ENCODE data around the gene PHLDB1.
A peak's percentile ranks its signal among the peaks of the same experiment; 100 is the strongest.
"Not testable (repeated sequence)": the region's sequence is repeated elsewhere in the genome, so short reads cannot be mapped to it uniquely, and the experiment has no call there.

Gene PHLDB1

GRCh38 chr11:118606157-118606843 is 1.1 kb upstream of the PHLDB1 start:
- DNase-seq (ENCODE audit: low read depth) = no peak

GRCh38 chr11:118606844-118607228 is 579 bp upstream of the PHLDB1 start:
- DNase-seq (ENCODE audit: low read depth) = no peak

- DNase-seq (ENCODE audit: low read depth) = peak; percentile 78
Measured at GRCh38 chr11:118608360-118609227, 1.2 kb downstream of the PHLDB1 start.

GRCh38 chr11:118609380-118610224 is 2.2 kb downstream of the PHLDB1 start:
- DNase-seq (ENCODE audit: low read depth) = no peak

GRCh38 chr11:118610225-118610772 is 2.9 kb downstream of the PHLDB1 start:
- no peak for DNase-seq (ENCODE audit: low read depth)

GRCh38 chr11:118610773-118611432 is 3.5 kb downstream of the PHLDB1 start:
- peak; percentile 76 for DNase-seq (ENCODE audit: low read depth)

GRCh38 chr11:118611433-118611795 is 4.0 kb downstream of the PHLDB1 start:
- not testable (repeated sequence) for DNase-seq (ENCODE audit: low read depth)

- no peak for DNase-seq (ENCODE audit: low read depth)
Measured at GRCh38 chr11:118612378-118612777, 5.0 kb downstream of the PHLDB1 start.

GRCh38 chr11:118614511-118614910 is 7.1 kb downstream of the PHLDB1 start:
- no peak for DNase-seq (ENCODE audit: low read depth)

GRCh38 chr11:118615282-118615975 is 8.0 kb downstream of the PHLDB1 start:
- DNase-seq (ENCODE audit: low read depth) = no peak

- no peak for DNase-seq (ENCODE audit: low read depth)
Measured at GRCh38 chr11:118615976-118616371, 8.6 kb downstream of the PHLDB1 start.

GRCh38 chr11:118618115-118618990 is 10.9 kb downstream of the PHLDB1 start:
- no peak for DNase-seq (ENCODE audit: low read depth)

GRCh38 chr11:118618991-118619375 is 11.6 kb downstream of the PHLDB1 start:
- no peak for DNase-seq (ENCODE audit: low read depth)

- DNase-seq (ENCODE audit: low read depth) = no peak
Measured at GRCh38 chr11:118619444-118620197, 12.2 kb downstream of the PHLDB1 start.

GRCh38 chr11:118620529-118621070 is 13.2 kb downstream of the PHLDB1 start:
- DNase-seq (ENCODE audit: low read depth) = no peak

GRCh38 chr11:118621071-118621783 is 13.8 kb downstream of the PHLDB1 start:
- no peak for DNase-seq (ENCODE audit: low read depth)

- DNase-seq (ENCODE audit: low read depth) = no peak
Measured at GRCh38 chr11:118621784-118622375, 14.5 kb downstream of the PHLDB1 start.
